MG63 (cell line): ENCODE measurements around the gene CSNK1G1. TPM values are rescaled to one million over a fixed set of nuclear protein-coding genes. Genes with fewer than 3 reads are reported as not detected.
"Not testable (repeated sequence)": the region's sequence is repeated elsewhere in the genome, so short reads cannot be mapped to it uniquely, and the experiment has no call there.

Experiments used
- DNase-seq: peaks from one replicate; pipeline ENCODE4 v3.0.0-alpha.2; 2020
- H3K27me3 ChIP-seq: fragments of 250-450 bp; sonication (Bioruptor Pico); 2 replicates; pipeline ENCODE4 v1.5.1; 2020; ENCODE audit warnings: mild to moderate bottlenecking, moderate library complexity
- H3K36me3 ChIP-seq: fragments of 250-450 bp; sonication (Bioruptor Pico); 2 replicates; pipeline ENCODE4 v1.5.1; 2020; ENCODE audit warnings: mild to moderate bottlenecking, moderate library complexity
- H3K4me3 ChIP-seq: fragments of 250-450 bp; sonication (Bioruptor Pico); 2 replicates; pipeline ENCODE4 v1.5.1; 2020; ENCODE audit warnings: mild to moderate bottlenecking, moderate library complexity
- H3K9me3 ChIP-seq: fragments of 250-450 bp; sonication (Bioruptor Pico); 2 replicates; pipeline ENCODE4 v1.5.1; 2020; ENCODE audit warnings: mild to moderate bottlenecking, moderate library complexity
- total RNA-seq: library from RNA; depleted of rRNA; stranded (reverse); fragments of >200 nt; shearing (Covaris generic); gene quantifications from 2 replicates; pipeline ENCODE4 v1.2.3, GENCODE V29; 2014; ENCODE audit warnings: low replicate concordance

The CSNK1G1 gene
- total RNA-seq, 1 experiment from 2014 or later, result 12.7 TPM

GRCh38 chr15:64326458-64326857 is 29.5 kb downstream of the CSNK1G1 start:
- H3K4me3 ChIP-seq, DNase-seq, H3K36me3 ChIP-seq, H3K27me3 ChIP-seq, H3K9me3 ChIP-seq: not testable (repeated sequence)

GRCh38 chr15:64324165-64324877 is 31.7 kb downstream of the CSNK1G1 start:
- no peaks in the 10 kb centered on the region for H3K9me3 ChIP-seq
- peaks cover 8% of the 10 kb centered on the region; the same call in 1 of the 2 replicates for H3K36me3 ChIP-seq
- H3K4me3 ChIP-seq, result no peak overlapping the region
- H3K27me3 ChIP-seq, result no peaks in the 10 kb centered on the region
- no peak for DNase-seq

- Histone ChIP-seq H3K9me3 (no peaks in the 10 kb centered on the region), H3K4me3 (no peak overlapping the region), H3K36me3 (no peaks in the 10 kb centered on the region; the same call in none of the 2 replicates), H3K27me3 (no peaks in the 10 kb centered on the region)
- DNase-seq, result no peak
These were observed 40.8 kb downstream of the CSNK1G1 start for GRCh38 chr15:64315216-64315615.

- DNase-seq, result no peak
- no peaks in the 10 kb centered on the region for H3K27me3 ChIP-seq
- no peak overlapping the region for H3K4me3 ChIP-seq
- no peaks in the 10 kb centered on the region; the same call in none of the 2 replicates for H3K36me3 ChIP-seq
- no peaks in the 10 kb centered on the region for H3K9me3 ChIP-seq
These were observed 41.5 kb downstream of the CSNK1G1 start for GRCh38 chr15:64314456-64314855.

GRCh38 chr15:64311566-64311965 is 44.4 kb downstream of the CSNK1G1 start:
- Histone ChIP-seq H3K36me3 (peaks cover 3% of the 10 kb centered on the region), H3K9me3 (no peaks in the 10 kb centered on the region), H3K27me3 (no peaks in the 10 kb centered on the region), H3K4me3 (no peak overlapping the region)
- DNase-seq, result no peak

- Histone ChIP-seq H3K36me3 (peaks cover 6% of the 10 kb centered on the region), H3K9me3 (no peaks in the 10 kb centered on the region), H3K27me3 (no peaks in the 10 kb centered on the region), H3K4me3 (no peak overlapping the region)
- DNase-seq, result no peak
These were observed 45.9 kb downstream of the CSNK1G1 start for GRCh38 chr15:64310036-64310435.

GRCh38 chr15:64305261-64305660 is 50.7 kb downstream of the CSNK1G1 start:
- Histone ChIP-seq H3K27me3 (no peaks in the 10 kb centered on the region; the same call in 1 of the 2 replicates), H3K36me3 (peaks cover 14% of the 10 kb centered on the region), H3K9me3 (no peaks in the 10 kb centered on the region), H3K4me3 (no peak overlapping the region)
- no peak for DNase-seq

GRCh38 chr15:64289550-64289949 is 66.4 kb downstream of the CSNK1G1 start:
- Histone ChIP-seq H3K4me3 (no peak overlapping the region), H3K27me3 (no peaks in the 10 kb centered on the region), H3K36me3 (no peaks in the 10 kb centered on the region), H3K9me3 (no peaks in the 10 kb centered on the region)
- no peak for DNase-seq

- H3K9me3 ChIP-seq, result no peaks in the 10 kb centered on the region
- no peaks in the 10 kb centered on the region for H3K27me3 ChIP-seq
- no peaks in the 10 kb centered on the region for H3K36me3 ChIP-seq
- no peak for DNase-seq
- H3K4me3 ChIP-seq, result no peak overlapping the region
These were observed 67.0 kb downstream of the CSNK1G1 start for GRCh38 chr15:64288999-64289398.

- no peaks in the 10 kb centered on the region for H3K36me3 ChIP-seq
- H3K9me3 ChIP-seq, result no peaks in the 10 kb centered on the region
- H3K27me3 ChIP-seq, result no peaks in the 10 kb centered on the region
- H3K4me3 ChIP-seq, result no peak overlapping the region
- DNase-seq, result peak; percentile 26
These were observed 67.4 kb downstream of the CSNK1G1 start for GRCh38 chr15:64288577-64288976.

- no peak overlapping the region for H3K4me3 ChIP-seq
- no peaks in the 10 kb centered on the region for H3K9me3 ChIP-seq
- no peaks in the 10 kb centered on the region for H3K27me3 ChIP-seq
- no peaks in the 10 kb centered on the region for H3K36me3 ChIP-seq
- DNase-seq, result no peak
These were observed 68.0 kb downstream of the CSNK1G1 start for GRCh38 chr15:64287953-64288352.

- Histone ChIP-seq H3K4me3 (no peak overlapping the region), H3K9me3 (no peaks in the 10 kb centered on the region), H3K36me3 (no peaks in the 10 kb centered on the region), H3K27me3 (no peaks in the 10 kb centered on the region)
- DNase-seq, result no peak
These were observed 69.5 kb downstream of the CSNK1G1 start for GRCh38 chr15:64286473-64286872.

GRCh38 chr15:64285871-64286270 is 70.1 kb downstream of the CSNK1G1 start:
- H3K9me3 ChIP-seq, result no peaks in the 10 kb centered on the region
- no peaks in the 10 kb centered on the region; the same call in 1 of the 2 replicates for H3K36me3 ChIP-seq
- DNase-seq, result no peak
- no peak overlapping the region for H3K4me3 ChIP-seq
- no peaks in the 10 kb centered on the region for H3K27me3 ChIP-seq

- H3K27me3 ChIP-seq, result no peaks in the 10 kb centered on the region
- no peak overlapping the region for H3K4me3 ChIP-seq
- DNase-seq, result no peak
- H3K9me3 ChIP-seq, result no peaks in the 10 kb centered on the region
- H3K36me3 ChIP-seq, result no peaks in the 10 kb centered on the region; the same call in 1 of the 2 replicates
These were observed 70.8 kb downstream of the CSNK1G1 start for GRCh38 chr15:64285150-64285549.

- Histone ChIP-seq H3K36me3 (no peaks in the 10 kb centered on the region; the same call in 1 of the 2 replicates), H3K9me3 (no peaks in the 10 kb centered on the region), H3K27me3 (no peaks in the 10 kb centered on the region), H3K4me3 (no peak overlapping the region)
- DNase-seq, result no peak
These were observed 71.9 kb downstream of the CSNK1G1 start for GRCh38 chr15:64284042-64284441.

GRCh38 chr15:64282701-64283100 is 73.3 kb downstream of the CSNK1G1 start:
- no peaks in the 10 kb centered on the region for H3K27me3 ChIP-seq
- no peaks in the 10 kb centered on the region; the same call in 1 of the 2 replicates for H3K36me3 ChIP-seq
- H3K9me3 ChIP-seq, result no peaks in the 10 kb centered on the region
- no peak overlapping the region for H3K4me3 ChIP-seq
- no peak for DNase-seq

- no peak for DNase-seq
- no peaks in the 10 kb centered on the region for H3K9me3 ChIP-seq
- H3K36me3 ChIP-seq, result no peaks in the 10 kb centered on the region; the same call in none of the 2 replicates
- no peak overlapping the region for H3K4me3 ChIP-seq
- H3K27me3 ChIP-seq, result no peaks in the 10 kb centered on the region
These were observed 76.8 kb downstream of the CSNK1G1 start for GRCh38 chr15:64279131-64279530.

- DNase-seq, result no peak
- Histone ChIP-seq H3K27me3 (no peaks in the 10 kb centered on the region), H3K4me3 (no peak overlapping the region), H3K9me3 (peaks cover 5% of the 10 kb centered on the region), H3K36me3 (peaks cover 14% of the 10 kb centered on the region)
These were observed 80.0 kb downstream of the CSNK1G1 start for GRCh38 chr15:64275934-64276333.
